Nephron (organoid): ENCODE results near the gene RETREG3.

Experiments used
- H3K27ac Mint-ChIP-seq, 3 experiments: 2 replicates each; pipeline ENCODE4 v1.8.0; 2020; ENCODE audit warnings: mixed read lengths in 3 of 3, mild to moderate bottlenecking in 2 of 3, moderate library complexity in 1 of 3
- H3K27me3 Mint-ChIP-seq: 2 replicates; pipeline ENCODE4 v1.8.0; 2021; ENCODE audit warnings: low read depth, mild to moderate bottlenecking, moderate library complexity, mixed read lengths
- H3K36me3 Mint-ChIP-seq: 2 replicates; pipeline ENCODE4 v1.8.0; 2020; ENCODE audit warnings: low read depth, mixed read lengths
- H3K4me1 Mint-ChIP-seq: 2 replicates; pipeline ENCODE4 v1.8.0; 2020; ENCODE audit warnings: mixed read lengths
- H3K4me3 Mint-ChIP-seq, 3 experiments: 2 replicates each; pipeline ENCODE4 v1.8.0; 2020; ENCODE audit warnings: mild to moderate bottlenecking in 3 of 3, mixed read lengths in 3 of 3, moderate library complexity in 2 of 3
- H3K9me3 Mint-ChIP-seq: 2 replicates; pipeline ENCODE4 v1.8.0; 2020; ENCODE audit warnings: mixed read lengths
- TF ChIP-seq, protein P1 (sequence below), 3 experiments: fragments of 200-600 bp; sonication (generic); IDR thresholded peaks; one replicate each; pipeline ENCODE4 v1.5.0; 2021; ENCODE audit warnings: antibody characterized with exemption in 3 of 3; ENCODE audit not compliant: unreplicated experiment in 3 of 3

RETREG3 gene

DNA sequence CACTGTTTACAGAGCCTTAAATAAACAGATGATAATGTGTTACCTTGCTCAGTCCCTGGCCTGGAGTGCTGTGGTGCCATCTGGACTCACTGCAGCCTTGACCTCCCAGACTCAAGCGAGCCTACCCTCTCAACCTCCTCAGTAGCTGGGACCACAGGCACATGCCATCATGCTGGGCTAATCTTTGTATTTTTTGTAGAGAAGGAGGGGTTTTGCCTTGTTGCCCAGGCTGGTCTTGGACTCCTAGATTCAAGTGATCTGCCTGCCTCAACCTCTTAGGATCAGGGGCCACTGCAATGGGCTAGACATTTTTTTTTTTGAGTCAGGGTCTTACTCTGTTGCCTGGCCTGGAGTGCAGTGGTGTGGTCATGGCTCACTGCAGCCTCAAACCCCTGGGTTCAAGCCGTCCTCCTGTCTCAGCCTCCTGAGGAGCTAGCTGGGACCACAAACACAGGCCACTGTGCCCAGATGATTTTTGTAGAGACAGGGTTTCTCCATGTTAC, 78.2 kb downstream of the RETREG3 start:
- H3K27me3 Mint-ChIP-seq: no peaks in the 10 kb centered on the region
- no peaks in the 10 kb centered on the region for H3K36me3 Mint-ChIP-seq
- H3K4me3 Mint-ChIP-seq: peak overlapping the region in 1 of 3 experiments; percentile 78

More for the DNA sequence above, 78.2 kb downstream of the RETREG3 start:
- TF ChIP-seq, protein P1, sequence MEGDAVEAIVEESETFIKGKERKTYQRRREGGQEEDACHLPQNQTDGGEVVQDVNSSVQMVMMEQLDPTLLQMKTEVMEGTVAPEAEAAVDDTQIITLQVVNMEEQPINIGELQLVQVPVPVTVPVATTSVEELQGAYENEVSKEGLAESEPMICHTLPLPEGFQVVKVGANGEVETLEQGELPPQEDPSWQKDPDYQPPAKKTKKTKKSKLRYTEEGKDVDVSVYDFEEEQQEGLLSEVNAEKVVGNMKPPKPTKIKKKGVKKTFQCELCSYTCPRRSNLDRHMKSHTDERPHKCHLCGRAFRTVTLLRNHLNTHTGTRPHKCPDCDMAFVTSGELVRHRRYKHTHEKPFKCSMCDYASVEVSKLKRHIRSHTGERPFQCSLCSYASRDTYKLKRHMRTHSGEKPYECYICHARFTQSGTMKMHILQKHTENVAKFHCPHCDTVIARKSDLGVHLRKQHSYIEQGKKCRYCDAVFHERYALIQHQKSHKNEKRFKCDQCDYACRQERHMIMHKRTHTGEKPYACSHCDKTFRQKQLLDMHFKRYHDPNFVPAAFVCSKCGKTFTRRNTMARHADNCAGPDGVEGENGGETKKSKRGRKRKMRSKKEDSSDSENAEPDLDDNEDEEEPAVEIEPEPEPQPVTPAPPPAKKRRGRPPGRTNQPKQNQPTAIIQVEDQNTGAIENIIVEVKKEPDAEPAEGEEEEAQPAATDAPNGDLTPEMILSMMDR (IDR thresholded peaks at IDR 0.05; ENCODE audit: unreplicated experiment in 3 of 3): no peak
- H3K27ac Mint-ChIP-seq: no peak overlapping the region
- H3K9me3 Mint-ChIP-seq: no peaks in the 10 kb centered on the region
- peaks cover 26% of the 10 kb centered on the region for H3K4me1 Mint-ChIP-seq
